Measurements from ENCODE around the gene ERCC8.
"Not testable (repeated sequence)": the region's sequence is repeated elsewhere in the genome, so short reads cannot be mapped to it uniquely, and the experiment has no call there.

ERCC8 gene

DNA sequence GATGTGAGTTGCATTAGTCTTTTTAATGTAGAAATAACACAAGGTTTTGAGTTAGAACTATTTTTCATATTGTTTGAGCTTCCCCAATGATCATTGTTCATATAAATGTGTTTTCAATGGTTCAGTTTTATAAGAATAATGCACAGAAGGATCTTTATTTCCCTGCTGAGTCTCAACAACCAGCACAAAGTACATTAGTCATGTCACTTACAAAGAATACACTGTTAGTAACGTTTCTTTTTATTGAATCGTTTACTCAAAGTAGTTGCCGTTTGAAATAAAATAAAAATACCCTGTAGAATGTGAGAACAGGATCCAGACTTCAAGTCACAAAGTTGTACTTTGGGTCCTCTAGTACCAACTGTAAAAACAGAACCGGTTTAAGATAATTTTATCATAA is 41.5 kb downstream of the ERCC8 start:
- no peak for DNase-seq

DNA sequence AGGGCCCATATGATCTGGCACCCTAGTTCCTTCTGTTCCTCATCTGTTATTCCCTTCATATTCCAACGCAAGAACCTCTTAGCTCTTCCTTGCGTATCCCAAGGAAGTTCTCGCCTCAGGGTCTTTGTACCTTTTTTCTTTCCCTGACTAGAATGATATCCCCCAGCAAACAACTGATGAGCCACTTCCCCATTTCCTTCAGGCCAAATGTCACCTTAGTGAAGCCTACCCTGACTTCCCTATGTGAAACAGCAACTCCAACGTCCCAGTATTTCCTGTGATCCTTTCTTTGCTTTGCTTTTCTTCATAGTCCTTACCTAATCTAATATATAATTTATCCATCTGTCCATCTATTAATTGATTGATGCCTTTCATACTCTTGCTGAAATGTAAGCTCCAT is 47.9 kb downstream of the ERCC8 start:
- DNase-seq: no peak

GRCh38 chr5:60893521-60893920 is 51.3 kb downstream of the ERCC8 start:
- DNase-seq: no peak

- no peak for DNase-seq
These were observed 53.2 kb downstream of the ERCC8 start for GRCh38 chr5:60891667-60892066.

- no peak for DNase-seq
These were observed 56.4 kb downstream of the ERCC8 start for GRCh38 chr5:60888359-60889061.

DNA sequence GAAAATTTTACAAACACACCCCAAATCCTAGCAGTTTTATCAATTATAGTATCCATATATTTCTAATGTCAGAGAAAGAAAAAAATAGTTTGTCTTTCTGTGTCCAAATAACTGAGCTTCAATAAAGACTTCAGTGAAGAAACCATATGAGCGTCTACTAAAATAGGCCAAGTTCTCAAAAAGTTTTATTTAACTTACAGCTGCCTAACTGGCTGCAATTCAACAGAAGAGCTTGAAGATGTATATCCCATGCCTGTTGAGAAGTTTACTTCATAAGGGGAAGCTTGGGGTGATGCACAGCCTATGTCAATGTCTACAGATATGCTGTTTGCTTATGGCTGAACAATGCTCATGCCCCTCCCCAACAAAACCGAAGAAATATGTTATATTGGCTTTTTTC is 57.1 kb downstream of the ERCC8 start:
- DNase-seq: no peak

DNA sequence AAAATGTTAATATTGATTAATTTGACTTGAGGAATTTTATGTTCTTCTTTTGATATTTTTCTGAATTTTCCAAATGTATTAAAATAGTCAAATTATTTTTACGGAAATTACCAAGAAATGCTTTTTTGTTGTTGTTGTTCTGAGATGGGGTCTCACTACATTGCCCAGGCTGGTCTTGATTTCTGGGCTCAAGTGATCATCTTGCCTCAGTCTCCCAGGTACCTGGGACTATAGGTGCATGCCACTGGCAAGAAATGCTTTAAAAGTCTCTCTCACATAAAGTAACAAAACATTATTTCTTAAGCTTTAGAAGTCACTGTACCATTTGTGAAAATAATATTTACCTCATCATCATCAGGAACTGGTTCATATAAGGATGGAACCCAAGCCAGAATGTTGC is 57.8 kb downstream of the ERCC8 start:
- no peak for DNase-seq

GRCh38 chr5:60886158-60886557 is 58.7 kb downstream of the ERCC8 start:
- DNase-seq: no peak

DNA sequence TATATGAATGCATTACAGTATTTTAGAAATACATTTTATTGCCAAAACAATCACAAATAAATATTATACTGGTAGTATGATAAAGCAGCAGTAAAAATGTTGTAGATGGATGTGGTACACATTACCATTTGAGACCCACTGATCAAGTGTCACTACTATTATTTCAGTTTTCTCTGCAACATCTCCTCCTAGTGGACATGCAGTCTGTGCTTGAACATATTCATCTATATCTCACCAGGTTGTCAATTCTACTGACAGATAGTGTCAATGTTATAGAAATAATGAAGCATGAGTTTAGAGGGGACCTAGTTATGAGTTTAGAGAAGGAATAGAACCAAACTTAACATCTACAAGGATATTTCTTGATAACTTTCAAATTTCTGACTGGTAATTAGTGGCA is 61.6 kb downstream of the ERCC8 start:
- no peak for DNase-seq

GRCh38 chr5:60872892-60873291 is 72.0 kb downstream of the ERCC8 start:
- DNase-seq: no peak

GRCh38 chr5:60870857-60871256 is 74.0 kb downstream of the ERCC8 start:
- no peak for DNase-seq

- not testable (repeated sequence) for DNase-seq
These were observed 84.3 kb downstream of the ERCC8 start for GRCh38 chr5:60860572-60860971.

GRCh38 chr5:60856066-60856465 is 88.8 kb downstream of the ERCC8 start:
- no peak for DNase-seq

DNA sequence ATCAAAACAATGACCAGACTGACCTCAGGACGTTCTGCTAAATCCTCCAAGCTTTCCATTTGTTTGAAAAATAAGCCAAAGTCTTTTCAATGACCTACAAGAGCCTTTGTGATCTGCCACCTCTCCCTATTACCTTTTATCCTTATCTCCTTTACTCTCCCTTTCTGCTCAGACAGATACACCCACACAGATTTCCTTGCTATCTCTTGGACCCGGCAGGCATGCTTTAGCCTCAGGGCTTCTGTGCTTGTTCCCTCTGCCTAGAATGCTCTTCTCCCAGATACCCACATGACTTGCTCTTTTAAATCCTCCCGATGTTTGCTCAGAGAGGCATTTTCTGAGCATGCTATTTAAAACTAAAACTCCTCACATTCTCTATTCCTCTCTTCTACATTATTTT is 91.9 kb downstream of the ERCC8 start:
- no peak for DNase-seq

- DNase-seq: no peak
These were observed 92.6 kb downstream of the ERCC8 start for GRCh38 chr5:60852317-60852716.

DNA sequence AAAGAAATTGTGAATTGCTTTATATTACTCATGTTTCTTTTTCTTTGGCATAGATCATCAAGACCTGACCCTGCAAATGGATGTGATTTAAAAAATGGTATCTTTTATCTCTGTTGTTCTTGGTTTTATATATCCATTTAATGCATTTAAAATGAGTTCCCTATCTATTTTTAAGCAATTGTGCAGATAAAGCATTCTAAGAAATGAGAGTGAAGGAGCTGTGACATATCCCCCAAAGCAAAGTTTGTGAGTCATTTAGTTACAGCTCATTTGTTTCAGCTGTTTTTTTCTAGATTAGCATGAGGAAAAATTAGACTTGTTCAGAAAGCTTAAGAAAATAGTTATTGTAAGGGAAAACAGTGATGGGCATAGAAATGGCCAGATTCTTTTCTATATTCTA is 93.2 kb downstream of the ERCC8 start:
- DNase-seq: no peak

DNA sequence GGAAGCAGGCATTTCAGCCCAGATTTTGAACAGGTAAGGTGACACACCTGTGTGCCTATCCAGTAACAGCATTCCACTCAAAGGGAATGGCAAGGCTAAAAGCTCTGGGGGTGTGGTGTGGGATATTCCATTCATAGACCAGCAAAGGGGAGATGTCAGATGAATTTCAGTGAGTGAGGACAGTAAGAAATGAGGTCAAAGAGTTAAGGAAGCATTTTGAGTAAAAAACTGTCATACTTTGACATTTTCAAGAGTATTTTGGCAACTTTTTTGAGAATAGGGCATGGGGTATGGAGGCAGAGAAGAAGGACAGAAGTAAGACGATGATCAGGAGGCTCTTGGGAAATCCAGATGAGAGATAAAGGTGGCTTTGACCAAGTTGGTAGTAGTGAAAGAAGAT is 98.6 kb downstream of the ERCC8 start:
- no peak for DNase-seq

DNA sequence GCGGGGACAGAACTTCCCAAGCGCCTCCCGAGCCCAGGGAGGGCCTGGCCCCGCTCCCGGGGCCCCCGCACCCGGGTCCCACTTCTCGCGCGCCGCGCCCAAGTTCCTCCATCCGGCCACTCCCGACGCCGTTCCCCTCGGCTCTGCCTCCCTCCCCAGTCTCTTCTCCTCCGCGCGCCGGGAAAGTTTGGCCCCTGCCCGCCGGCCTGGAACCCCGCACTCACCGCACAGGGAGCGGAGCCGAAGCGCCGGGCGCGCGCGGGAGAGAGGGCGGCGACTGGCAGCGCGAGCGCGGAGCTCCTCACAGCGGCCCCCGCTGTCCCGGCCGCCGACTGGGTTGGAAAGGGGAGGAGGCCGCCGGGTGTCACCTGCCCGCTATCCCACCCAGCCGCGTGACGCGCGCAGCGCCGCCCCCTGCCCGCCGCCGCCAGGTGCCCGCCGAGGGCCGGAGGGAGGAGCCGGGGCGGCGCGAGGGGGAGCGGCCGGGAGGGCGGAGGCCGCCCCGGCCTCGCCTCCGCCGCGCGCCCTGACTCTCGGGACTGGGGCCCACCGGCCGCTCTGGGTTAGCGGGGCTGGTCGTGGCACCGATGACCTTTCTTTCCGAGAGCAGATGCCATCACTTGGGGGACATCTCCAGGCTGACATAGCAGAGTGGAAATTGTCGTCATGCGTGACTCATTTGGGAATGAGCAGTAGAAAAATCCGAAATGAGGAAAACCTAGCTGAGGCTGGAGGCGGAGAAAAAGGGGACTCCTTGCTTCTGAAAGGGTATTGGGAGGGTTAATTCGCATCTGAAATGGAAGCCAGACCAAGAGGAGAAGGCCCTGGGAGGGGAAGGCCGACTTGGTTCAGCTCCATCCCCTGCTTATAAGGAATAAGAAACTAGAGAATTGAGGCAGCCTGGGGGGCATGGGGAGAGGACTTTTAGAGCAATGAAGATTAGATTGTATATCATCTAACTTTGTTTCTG is 100.6 kb downstream of the ERCC8 start, which contains the start of gene ELOVL7:
Gene ELOVL7 (minus strand): TSS at position 334 of the 970 bp plus-strand sequence. CDS start 56,872 bp downstream, outside the sequence.
- DNase-seq: peak; percentile 19

- DNase-seq: no peak
These were observed 101.4 kb downstream of the ERCC8 start for GRCh38 chr5:60843386-60843935.

GRCh38 chr5:60842871-60843385 is 101.9 kb downstream of the ERCC8 start:
- no peak for DNase-seq

- no peak for DNase-seq
These were observed 103.5 kb downstream of the ERCC8 start for GRCh38 chr5:60841361-60841760.

GRCh38 chr5:60836131-60836530 is 108.7 kb downstream of the ERCC8 start:
- DNase-seq: no peak

DNA sequence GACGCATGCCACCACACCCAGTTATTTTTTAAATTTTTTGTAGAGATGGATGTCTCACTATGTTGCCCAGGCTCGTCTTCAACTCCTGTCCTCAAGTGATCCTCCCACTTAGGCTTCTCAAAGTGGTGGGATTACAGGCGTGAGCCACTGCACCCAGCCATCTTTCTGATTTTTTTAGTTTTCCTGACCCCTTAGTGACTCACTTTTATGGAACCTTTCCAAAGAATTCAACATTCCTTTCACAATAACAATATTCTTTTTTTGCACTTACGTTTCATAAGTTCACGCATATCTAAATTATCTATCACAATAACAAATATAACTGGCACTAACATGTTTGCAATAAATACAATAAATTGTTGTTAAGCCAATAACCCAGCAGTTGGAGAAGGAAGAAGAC is 109.3 kb downstream of the ERCC8 start:
- DNase-seq: no peak

GRCh38 chr5:60833520-60833919 is 111.3 kb downstream of the ERCC8 start:
- no peak for DNase-seq

Data from activated CD8-positive, alpha-beta memory T cell treated with anti-CD3 and anti-CD28 coated beads, Interleukin-2, amount 50 U/mL, for 4 hours (primary cell).